Fibroblast of skin of scalp (primary cell): ENCODE data around the gene CLPTM1L.
"Not testable (repeated sequence)": the region's sequence is repeated elsewhere in the genome, so short reads cannot be mapped to it uniquely, and the experiment has no call there.

Experiments
- DNase-seq: peaks from one replicate; pipeline ENCODE4 v3.0.0-alpha.2; 2013

The CLPTM1L gene

GRCh38 chr5:1311439-1312055, 33.4 kb downstream of the CLPTM1L start:
- DNase-seq = no peak

DNA sequence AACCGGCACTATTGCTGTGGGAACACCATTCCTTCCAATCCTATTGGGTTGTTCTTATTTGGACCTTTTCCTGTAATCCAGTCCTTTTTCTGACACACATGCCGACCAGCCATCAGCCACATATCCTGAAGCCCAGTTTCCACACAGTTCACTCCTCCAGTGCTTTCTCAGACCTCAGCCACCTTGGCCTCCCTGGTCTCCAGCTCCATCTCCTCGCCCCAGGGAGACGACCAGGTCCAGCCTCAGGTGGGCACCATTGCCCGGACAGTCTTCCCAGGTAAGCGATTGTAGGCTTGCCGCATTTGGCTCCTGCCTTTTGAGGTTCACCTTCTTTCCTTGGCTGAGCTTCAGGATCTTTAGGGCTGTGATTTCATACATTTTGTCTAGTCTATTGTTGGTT, 34.8 kb downstream of the CLPTM1L start:
- no peak for DNase-seq

GRCh38 chr5:1304033-1304432, 40.9 kb downstream of the CLPTM1L start:
- DNase-seq = no peak

- no peak for DNase-seq
These were observed 42.6 kb downstream of the CLPTM1L start for GRCh38 chr5:1302258-1302657.

DNA sequence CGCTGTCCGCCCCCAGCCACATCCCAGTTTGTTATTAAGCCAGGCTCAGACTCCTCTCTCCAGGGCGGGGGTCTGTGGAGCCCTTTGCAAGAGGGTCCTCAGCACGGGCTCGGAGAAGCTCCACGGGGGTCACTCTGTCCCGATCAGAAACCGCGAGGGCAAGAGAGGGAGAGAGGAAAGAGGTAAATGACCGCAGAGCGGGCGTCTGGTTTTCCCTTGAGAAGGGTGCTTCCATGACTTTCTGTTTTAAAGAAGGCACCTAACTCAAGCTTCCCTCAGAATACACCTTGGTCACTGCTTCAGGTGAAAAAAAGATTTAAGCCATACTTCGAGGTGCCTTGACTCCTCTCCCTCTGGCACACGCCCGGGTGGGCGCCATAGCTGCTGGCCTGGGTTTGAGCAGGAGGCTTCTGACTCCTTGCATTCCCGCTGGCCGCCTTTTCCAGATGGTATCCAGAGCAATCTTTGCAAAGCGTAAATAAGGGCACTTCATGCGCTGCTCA, 44.3 kb downstream of the CLPTM1L start:
- DNase-seq = no peak

DNA sequence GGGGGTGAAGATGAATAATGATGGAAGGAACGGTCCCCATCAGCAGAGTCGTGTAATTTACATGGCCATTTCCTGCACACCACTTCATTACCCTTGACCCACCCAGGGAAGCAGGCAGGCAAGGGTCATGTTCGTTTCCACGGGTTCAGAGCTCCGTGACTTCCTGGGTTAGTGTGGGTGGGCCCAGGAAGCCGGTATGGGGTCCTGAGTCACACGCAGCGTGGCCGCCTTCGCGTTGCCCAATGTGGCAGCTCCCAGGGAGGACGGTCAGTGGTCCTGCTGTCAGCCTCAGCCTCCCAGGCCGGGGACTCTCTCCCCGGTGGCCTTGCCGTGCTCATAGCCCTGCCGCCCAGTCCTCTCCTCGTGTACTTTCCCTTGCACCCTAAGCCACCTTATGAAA, 44.9 kb downstream of the CLPTM1L start:
- no peak for DNase-seq

DNA sequence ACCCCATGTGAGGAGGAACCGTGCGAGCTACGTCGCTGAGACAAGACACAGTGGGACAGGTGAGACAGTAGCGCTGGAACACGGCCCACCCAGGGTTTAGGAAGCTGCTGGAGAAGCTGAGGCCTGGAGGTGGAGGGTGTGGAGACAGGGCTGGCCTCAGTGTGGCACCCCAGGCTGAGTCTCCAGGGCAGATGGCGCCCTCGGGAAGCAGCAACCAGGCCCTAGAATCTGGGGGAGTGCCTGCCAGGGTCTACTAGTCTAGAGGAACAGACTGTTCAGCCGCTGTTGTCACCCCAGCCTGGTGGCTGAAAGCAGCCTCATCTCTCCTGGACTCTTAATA, 45.4 kb downstream of the CLPTM1L start:
- DNase-seq = no peak

- no peak for DNase-seq
These were observed 46.0 kb downstream of the CLPTM1L start for GRCh38 chr5:1298723-1299510.

GRCh38 chr5:1298067-1298551, 46.8 kb downstream of the CLPTM1L start:
- no peak for DNase-seq

DNA sequence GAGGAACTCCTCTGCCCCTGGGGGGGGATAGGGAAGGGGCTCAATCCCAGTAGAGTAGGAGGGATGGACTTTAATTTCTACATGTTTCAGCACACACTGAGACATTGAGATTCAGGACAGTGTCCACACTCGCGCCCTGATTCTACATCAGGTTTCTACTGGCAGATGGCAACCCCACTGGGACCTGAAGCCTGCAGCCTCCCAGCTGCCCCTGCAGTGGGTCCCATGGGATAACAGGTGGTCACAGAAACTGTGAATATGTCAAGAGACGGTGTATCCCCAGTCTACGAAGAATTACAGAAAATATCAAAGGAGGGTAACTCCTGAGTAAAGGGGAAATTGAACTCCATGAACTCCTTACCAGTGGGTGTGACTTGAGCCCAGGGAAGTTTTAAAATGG, 47.7 kb downstream of the CLPTM1L start:
- no peak for DNase-seq

DNA sequence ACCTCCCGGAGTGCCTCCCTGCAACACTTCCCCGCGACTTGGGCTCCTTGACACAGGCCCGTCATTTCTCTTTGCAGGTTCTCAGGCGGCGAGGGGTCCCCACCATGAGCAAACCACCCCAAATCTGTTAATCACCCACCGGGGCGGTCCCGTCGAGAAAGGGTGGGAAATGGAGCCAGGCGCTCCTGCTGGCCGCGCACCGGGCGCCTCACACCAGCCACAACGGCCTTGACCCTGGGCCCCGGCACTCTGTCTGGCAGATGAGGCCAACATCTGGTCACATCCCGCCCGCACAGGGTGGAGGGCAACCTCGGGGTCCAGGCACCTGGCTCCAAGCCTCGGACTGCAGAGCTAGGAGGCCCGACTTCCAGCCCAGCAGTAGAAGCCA, 49.3 kb downstream of the CLPTM1L start:
- DNase-seq = no peak

DNA sequence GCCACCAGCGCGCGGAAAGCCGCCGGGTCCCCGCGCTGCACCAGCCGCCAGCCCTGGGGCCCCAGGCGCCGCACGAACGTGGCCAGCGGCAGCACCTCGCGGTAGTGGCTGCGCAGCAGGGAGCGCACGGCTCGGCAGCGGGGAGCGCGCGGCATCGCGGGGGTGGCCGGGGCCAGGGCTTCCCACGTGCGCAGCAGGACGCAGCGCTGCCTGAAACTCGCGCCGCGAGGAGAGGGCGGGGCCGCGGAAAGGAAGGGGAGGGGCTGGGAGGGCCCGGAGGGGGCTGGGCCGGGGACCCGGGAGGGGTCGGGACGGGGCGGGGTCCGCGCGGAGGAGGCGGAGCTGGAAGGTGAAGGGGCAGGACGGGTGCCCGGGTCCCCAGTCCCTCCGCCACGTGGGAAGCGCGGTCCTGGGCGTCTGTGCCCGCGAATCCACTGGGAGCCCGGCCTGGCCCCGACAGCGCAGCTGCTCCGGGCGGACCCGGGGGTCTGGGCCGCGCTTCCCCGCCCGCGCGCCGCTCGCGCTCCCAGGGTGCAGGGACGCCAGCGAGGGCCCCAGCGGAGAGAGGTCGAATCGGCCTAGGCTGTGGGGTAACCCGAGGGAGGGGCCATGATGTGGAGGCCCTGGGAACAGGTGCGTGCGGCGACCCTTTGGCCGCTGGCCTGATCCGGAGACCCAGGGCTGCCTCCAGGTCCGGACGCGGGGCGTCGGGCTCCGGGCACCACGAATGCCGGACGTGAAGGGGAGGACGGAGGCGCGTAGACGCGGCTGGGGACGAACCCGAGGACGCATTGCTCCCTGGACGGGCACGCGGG, 49.9 kb downstream of the CLPTM1L start, which contains the start of gene TERT:
Gene TERT (minus strand): TSS at position 234 of the 815 bp plus-strand sequence. CDS start 79 bp downstream, at position 155.
- no peak for DNase-seq

GRCh38 chr5:1294206-1294834, 50.6 kb downstream of the CLPTM1L start:
- DNase-seq = no peak

DNA sequence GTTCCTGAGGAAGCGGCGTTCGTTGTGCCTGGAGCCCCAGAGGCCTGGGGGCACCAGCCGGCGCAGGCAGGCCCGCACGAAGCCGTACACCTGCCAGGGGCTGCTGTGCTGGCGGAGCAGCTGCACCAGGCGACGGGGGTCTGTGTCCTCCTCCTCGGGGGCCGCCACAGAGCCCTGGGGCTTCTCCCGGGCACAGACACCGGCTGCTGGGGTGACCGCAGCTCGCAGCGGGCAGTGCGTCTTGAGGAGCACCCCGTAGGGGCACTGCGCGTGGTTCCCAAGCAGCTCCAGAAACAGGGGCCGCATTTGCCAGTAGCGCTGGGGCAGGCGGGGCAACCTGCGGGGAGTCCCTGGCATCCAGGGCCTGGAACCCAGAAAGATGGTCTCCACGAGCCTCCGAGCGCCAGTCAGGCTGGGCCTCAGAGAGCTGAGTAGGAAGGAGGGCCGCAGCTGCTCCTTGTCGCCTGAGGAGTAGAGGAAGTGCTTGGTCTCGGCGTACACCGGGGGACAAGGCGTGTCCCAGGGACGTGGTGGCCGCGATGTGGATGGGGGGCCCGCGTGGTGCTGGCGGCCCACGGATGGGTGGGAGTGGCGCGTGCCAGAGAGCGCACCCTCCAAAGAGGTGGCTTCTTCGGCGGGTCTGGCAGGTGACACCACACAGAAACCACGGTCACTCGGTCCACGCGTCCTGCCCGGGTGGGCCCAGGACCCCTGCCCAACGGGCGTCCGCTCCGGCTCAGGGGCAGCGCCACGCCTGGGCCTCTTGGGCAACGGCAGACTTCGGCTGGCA, 51.3 kb downstream of the CLPTM1L start:
- no peak for DNase-seq

- DNase-seq = no peak
These were observed 52.0 kb downstream of the CLPTM1L start for GRCh38 chr5:1292846-1293415.

DNA sequence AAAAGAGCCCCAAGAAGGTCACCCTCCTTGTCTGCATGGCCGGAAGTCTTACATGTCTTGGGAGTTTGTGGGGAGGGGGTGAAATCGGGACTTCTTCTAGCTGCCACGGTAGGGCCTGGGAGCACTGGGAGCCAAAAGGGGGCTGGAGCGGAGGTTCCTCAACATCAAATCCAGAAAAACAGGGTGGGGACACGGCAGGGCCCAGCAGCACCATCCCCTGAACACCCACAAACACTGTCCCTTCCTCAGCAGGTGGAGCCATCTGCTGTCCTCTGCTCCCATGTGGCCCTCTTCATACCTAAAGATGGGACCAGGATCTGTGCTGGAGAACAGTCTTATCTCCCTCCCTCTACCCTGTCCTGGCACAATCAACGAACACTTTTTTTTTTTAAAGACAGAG, 52.8 kb downstream of the CLPTM1L start:
- DNase-seq = no peak

DNA sequence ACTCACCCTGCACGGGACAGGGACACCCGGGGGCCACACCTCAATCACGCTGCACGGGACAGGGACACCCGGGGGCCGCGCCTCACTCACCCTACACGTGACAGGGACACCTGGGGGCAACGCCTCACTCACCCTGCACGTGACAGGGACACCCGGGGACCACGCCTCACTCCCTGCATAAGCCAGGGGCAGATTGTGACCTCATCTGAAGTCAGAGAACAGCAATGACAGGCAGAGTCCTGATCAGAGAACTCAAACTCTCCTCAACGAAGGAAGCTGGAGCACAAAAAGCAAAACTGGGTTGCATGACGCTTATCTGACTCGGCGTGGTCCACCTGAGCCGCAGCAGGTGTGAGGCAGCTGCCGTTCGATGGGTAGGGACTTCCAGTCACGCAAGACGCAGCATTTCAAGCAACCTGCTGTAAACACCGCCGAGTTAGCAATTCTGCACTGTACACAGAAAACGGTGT, 53.3 kb downstream of the CLPTM1L start:
- no peak for DNase-seq

- DNase-seq = not testable (repeated sequence)
These were observed 53.9 kb downstream of the CLPTM1L start for GRCh38 chr5:1290956-1291355.

DNA sequence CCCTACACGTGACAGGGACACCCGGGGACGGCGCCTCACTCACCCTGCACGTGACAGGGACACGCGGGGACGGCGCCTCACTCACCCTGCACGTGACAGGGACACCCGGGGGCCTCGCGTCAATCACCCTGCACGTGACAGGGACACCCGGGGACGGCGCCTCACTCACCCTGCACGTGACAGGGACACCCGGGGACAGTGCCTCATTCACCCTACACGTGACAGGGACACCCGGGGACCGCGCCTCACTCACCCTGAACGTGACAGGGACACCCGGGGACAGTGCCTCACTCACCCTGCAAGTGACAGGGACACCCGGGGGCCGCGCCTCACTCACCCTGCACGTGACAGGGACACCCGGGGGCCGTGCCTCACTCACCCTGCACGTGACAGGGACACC, 55.3 kb downstream of the CLPTM1L start:
- not testable (repeated sequence) for DNase-seq

GRCh38 chr5:1288439-1289335, 56.2 kb downstream of the CLPTM1L start:
- no peak for DNase-seq
